Measurements from ENCODE around the gene PLA2R1.

GRCh38 chr2:160108646-160109045 is 46.2 kb upstream of the PLA2R1 start:
- TF ChIP-seq CTCF (conservative IDR thresholded peaks at IDR 0.05; ENCODE audit: low read length) (no peak), EZH2phosphoT487 (IDR thresholded peaks at IDR 0.05; ENCODE audit: borderline replicate concordance) (no peak)

Data from Loucy (cell line).